Activated CD8-positive, alpha-beta T cell treated with anti-CD3 and anti-CD28 coated beads for 36 hours (primary cell): ENCODE data around the gene EFCAB11. TPM values are rescaled to one million over a fixed set of nuclear protein-coding genes. Genes with fewer than 3 reads are reported as not detected.

Experiments
- ATAC-seq: fragments of 200-7000 bp; cut with Tn5 transposase; one replicate; pipeline ENCODE4 v1.10.0; 2021; ENCODE audit warnings: mild to moderate bottlenecking, moderate library complexity
- CTCF ChIA-PET: fragments of 350-600 bp; sonication (Branson Sonifier 250); formaldehyde crosslinking; loops from one replicate; lab custom pipeline; 2021; ENCODE audit warnings: antibody characterized with exemption; lab: Charles Lee
- POLR2A ChIA-PET: fragments of 350-600 bp; sonication (Branson Sonifier 250); formaldehyde crosslinking; loops from one replicate; lab custom pipeline; 2021; ENCODE audit warnings: antibody characterized with exemption; lab: Charles Lee
- DNase-seq: peaks from one replicate; pipeline ENCODE4 v3.0.0-alpha.2; 2020
- H3K27ac Mint-ChIP-seq: one replicate; pipeline ENCODE4 v1.8.0; 2021; ENCODE audit warnings: mild to moderate bottlenecking, mixed read lengths
- H3K27me3 Mint-ChIP-seq: one replicate; pipeline ENCODE4 v1.8.0; 2021; ENCODE audit warnings: mixed read lengths
- H3K36me3 Mint-ChIP-seq: one replicate; pipeline ENCODE4 v1.8.0; 2021; ENCODE audit warnings: low read depth, mixed read lengths
- H3K4me1 Mint-ChIP-seq: one replicate; pipeline ENCODE4 v1.8.0; 2021; ENCODE audit warnings: low read depth, mixed read lengths
- H3K4me3 Mint-ChIP-seq: one replicate; pipeline ENCODE4 v1.8.0; 2021; ENCODE audit warnings: mild to moderate bottlenecking, moderate library complexity, mixed read lengths
- H3K9me3 Mint-ChIP-seq: one replicate; pipeline ENCODE4 v1.8.0; 2021; ENCODE audit warnings: mixed read lengths
- intact Hi-C: fragments of 100-400 bp; cut with micrococcal nuclease; formaldehyde crosslinking; loops from one replicate; pipeline ENCODE4 v1.10.0; 2022
- total RNA-seq, 2 experiments: library from RNA; stranded (reverse); gene quantifications; one replicate each; pipeline ENCODE4 v1.2.3, GENCODE V29; 2021
- TF ChIP-seq, protein P1 (sequence below): fragments of 200-600 bp; IDR thresholded peaks from one replicate; pipeline ENCODE4 v1.8.0; 2022; ENCODE audit warnings: antibody characterized with exemption, mild to moderate bottlenecking

The EFCAB11 gene
- total RNA-seq, 2 experiments from 2014 or later, result 6.6 to 8.4 TPM

DNA sequence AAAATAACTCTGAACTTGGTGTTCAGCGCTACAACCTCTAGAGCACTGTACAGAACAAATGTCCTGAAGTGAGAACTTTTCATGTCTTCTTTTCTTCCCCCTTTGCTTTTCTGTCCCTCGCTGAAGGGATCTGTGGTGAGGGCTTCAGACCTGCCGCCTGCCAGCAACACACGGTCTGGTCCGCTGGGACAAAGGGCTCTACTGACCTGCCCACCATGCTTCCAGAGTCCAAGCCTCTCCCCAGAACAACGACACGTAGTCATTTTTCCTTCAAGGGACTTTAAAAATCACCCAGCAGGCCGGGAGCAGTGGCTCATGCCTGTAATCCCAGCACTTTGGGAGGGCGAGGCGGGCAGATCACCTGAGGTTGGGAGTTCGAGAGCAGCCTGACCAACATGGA, 140.4 kb downstream of the EFCAB11 start:
- POLR2A ChIA-PET, result no interaction called here
- H3K4me3 Mint-ChIP-seq, result no peak overlapping the region
- no peaks in the 10 kb centered on the region for H3K4me1 Mint-ChIP-seq
- H3K27ac Mint-ChIP-seq, result no peak overlapping the region
- TF ChIP-seq, protein P1, sequence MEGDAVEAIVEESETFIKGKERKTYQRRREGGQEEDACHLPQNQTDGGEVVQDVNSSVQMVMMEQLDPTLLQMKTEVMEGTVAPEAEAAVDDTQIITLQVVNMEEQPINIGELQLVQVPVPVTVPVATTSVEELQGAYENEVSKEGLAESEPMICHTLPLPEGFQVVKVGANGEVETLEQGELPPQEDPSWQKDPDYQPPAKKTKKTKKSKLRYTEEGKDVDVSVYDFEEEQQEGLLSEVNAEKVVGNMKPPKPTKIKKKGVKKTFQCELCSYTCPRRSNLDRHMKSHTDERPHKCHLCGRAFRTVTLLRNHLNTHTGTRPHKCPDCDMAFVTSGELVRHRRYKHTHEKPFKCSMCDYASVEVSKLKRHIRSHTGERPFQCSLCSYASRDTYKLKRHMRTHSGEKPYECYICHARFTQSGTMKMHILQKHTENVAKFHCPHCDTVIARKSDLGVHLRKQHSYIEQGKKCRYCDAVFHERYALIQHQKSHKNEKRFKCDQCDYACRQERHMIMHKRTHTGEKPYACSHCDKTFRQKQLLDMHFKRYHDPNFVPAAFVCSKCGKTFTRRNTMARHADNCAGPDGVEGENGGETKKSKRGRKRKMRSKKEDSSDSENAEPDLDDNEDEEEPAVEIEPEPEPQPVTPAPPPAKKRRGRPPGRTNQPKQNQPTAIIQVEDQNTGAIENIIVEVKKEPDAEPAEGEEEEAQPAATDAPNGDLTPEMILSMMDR, result no peak
- peaks cover 6% of the 10 kb centered on the region for H3K27me3 Mint-ChIP-seq
- intact Hi-C loops, result no loop called here
- ATAC-seq (no peak), DNase-seq (no peak)
- H3K9me3 Mint-ChIP-seq, result no peaks in the 10 kb centered on the region
- H3K36me3 Mint-ChIP-seq, result no peaks in the 10 kb centered on the region
- CTCF ChIA-PET, result no interaction called here

DNA sequence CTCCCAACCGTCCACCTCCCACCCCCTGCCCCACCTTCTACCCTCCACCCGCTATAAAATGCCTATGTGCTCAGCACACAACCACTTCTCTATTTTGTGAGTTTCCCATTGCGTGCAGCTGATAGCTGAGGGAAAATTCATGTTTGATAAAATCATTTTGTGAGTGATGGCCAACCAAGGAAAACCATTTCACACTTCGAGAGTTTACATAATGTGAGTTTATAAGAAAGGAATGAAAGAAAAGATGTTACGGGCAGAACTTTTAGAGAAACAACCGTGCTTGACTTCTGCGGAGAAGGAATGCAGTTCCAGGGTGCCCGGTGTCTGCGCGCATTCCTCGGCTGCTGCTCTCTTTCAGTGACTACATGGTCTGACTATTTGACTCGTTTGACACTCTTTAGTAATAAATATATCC, 140.9 kb downstream of the EFCAB11 start:
- H3K27me3 Mint-ChIP-seq, result peaks cover 6% of the 10 kb centered on the region
- H3K4me1 Mint-ChIP-seq, result no peaks in the 10 kb centered on the region
- DNase-seq (no peak), ATAC-seq (no peak)
- H3K9me3 Mint-ChIP-seq, result no peaks in the 10 kb centered on the region
- TF ChIP-seq, protein P1, result no peak
- no peak overlapping the region for H3K27ac Mint-ChIP-seq
- ChIA-PET CTCF (no interaction called here), POLR2A (no interaction called here)
- H3K36me3 Mint-ChIP-seq, result no peaks in the 10 kb centered on the region
- intact Hi-C loops, result no loop called here
- no peak overlapping the region for H3K4me3 Mint-ChIP-seq

DNA sequence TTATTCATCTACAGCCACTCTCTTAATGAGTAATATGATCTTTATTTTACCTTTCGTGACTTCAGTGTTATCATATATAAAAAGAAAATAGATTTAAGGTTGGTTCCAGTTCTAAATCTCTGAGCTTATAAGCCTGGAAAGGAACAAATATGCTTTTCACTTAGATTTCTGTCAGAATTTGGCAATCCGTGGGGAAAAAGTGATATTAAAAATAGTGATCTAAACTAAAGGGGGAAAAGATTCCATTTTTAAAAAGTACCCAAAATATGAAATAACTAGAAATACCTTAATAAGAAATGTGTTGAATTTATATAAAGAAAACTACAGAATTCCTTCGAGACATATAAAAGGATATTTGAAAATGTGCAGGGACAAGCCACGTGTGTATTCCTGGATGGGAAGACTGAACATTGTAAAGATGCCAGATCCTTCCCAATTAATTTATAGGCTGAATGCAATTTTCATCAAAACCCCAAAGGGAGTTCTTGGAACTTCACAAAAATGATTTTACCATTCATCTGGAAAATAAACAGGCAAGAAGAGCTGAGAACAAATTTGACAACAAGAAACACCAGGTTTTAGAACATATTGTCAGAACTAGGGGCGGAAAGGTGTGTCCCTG, 142.5 kb downstream of the EFCAB11 start:
- TF ChIP-seq, protein P1, result no peak
- POLR2A ChIA-PET, result no interaction called here
- DNase-seq (no peak), ATAC-seq (no peak)
- peaks cover 5% of the 10 kb centered on the region for H3K27me3 Mint-ChIP-seq
- intact Hi-C loops, result no loop called here
- no peaks in the 10 kb centered on the region for H3K9me3 Mint-ChIP-seq
- CTCF ChIA-PET, result no interaction called here
- H3K36me3 Mint-ChIP-seq, result no peaks in the 10 kb centered on the region
- no peak overlapping the region for H3K27ac Mint-ChIP-seq
- H3K4me1 Mint-ChIP-seq, result no peaks in the 10 kb centered on the region
- H3K4me3 Mint-ChIP-seq, result no peak overlapping the region

DNA sequence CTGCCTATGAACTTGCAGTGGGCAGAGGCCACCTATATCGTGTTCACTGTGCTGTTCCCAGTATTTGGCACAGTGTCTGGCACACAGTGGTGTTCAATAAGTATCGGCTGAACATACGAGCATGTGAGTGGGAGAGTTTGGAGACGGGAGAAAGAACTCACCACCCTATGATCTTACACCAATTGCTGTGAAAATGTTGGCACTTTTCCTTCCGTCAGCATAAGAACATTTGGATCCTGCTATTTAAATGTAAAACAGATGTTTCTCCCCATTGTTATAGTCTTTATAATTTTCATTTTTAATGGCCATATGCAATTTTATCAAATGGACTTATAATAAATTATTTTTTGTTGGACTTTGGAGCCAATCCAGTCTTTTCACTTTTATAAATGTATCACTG, 144.4 kb downstream of the EFCAB11 start:
- Mint-ChIP-seq H3K27ac (no peak overlapping the region), H3K27me3 (peaks cover 5% of the 10 kb centered on the region), H3K4me1 (no peaks in the 10 kb centered on the region), H3K4me3 (no peak overlapping the region), H3K36me3 (no peaks in the 10 kb centered on the region), H3K9me3 (no peaks in the 10 kb centered on the region)
- TF ChIP-seq, protein P1, result no peak
- ChIA-PET CTCF (no interaction called here), POLR2A (no interaction called here)
- ATAC-seq, result no peak
- DNase-seq, result no peak
- intact Hi-C loops, result no loop called here

DNA sequence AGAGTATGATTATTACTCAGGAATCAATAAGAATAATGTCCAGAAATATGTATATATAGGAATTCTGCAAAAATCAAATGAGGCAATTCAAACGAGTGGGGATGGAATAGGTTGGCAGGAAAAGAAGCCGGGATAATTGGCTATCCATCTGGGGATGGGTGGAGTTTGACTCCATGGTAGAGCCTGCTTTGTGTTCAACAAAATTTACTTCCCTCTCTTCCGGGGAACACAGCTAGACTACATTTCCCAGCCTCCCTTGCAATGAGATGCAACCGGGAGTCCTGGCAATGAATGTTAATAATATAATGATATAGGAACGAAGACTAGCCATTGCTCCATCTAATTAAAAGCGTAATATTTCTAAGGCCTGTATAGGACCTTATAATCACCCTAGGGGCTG, 146.6 kb downstream of the EFCAB11 start:
- no peak for ATAC-seq
- POLR2A ChIA-PET, result no interaction called here
- H3K27me3 Mint-ChIP-seq, result no peaks in the 10 kb centered on the region
- no peaks in the 10 kb centered on the region for H3K4me1 Mint-ChIP-seq
- TF ChIP-seq, protein P1, result no peak
- no peaks in the 10 kb centered on the region for H3K9me3 Mint-ChIP-seq
- CTCF ChIA-PET, result interaction anchor here (1.4 kb wide), 1 partner anchor 12 kb away, joined by 3 read pairs; no protein-coding TSS in a partner anchor
- no peaks in the 10 kb centered on the region for H3K36me3 Mint-ChIP-seq
- no peak overlapping the region for H3K27ac Mint-ChIP-seq
- H3K4me3 Mint-ChIP-seq, result no peak overlapping the region
- intact Hi-C loops, result no loop called here
- DNase-seq, result no peak
